ENCODE measurements around the gene MAT1A. TPM values are rescaled to one million over a fixed set of nuclear protein-coding genes. Genes with fewer than 3 reads are reported as not detected.
"Not testable (repeated sequence)": the region's sequence is repeated elsewhere in the genome, so short reads cannot be mapped to it uniquely, and the experiment has no call there.

The MAT1A gene
- total and polyA plus RNA-seq, 4 donors: 0.13 to 0.60 TPM; not detected in 2

DNA sequence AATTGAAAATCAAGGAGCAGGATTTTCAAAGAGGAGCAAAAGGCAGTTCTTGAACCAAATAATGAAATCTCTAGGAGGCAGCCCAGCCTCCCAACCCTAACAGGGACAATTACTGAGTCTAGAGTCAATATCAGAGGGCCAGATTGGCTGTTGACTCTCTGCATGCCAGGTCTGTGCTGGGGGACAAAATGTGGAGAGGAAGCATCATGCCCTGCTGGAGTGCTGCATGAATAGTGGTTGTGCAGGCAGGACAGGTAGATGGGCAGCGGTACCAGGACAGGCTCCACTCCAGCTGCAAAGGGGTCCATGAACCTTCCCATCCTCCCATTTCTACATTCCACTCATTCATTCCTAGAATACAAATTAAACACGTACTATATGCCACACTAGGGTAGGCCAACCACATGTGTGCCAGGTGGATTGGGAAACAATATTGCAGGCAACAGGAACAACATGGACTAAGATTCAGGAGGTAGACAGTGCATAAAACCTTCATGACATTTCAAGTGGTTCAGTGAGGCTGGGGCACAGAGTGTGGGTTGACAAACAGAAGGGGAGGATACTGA, 30.4 kb upstream of the MAT1A start:
- 87 to 90% methylated on average over 2 of the region's 2 CpGs for WGBS, 2 donors
- no peak overlapping the region for H3K27ac ChIP-seq (ENCODE audit: low read depth in 1 of 2, low read length in 2 of 2)
- ATAC-seq (ENCODE audit: low FRiP score): no peak
- H3K4me3 ChIP-seq (ENCODE audit: low read length in 2 of 2): no peak overlapping the region
- intact Hi-C loops (cut with DNase I): no loop called here
- H3K27me3 ChIP-seq (ENCODE audit: control insufficient read depth in 1 of 2, insufficient read depth in 2 of 2, low read length in 1 of 2): no peaks in the 10 kb centered on the region
- H3K9me3 ChIP-seq (ENCODE audit: control insufficient read depth, low read length): no peaks in the 10 kb centered on the region
- H3K4me1 ChIP-seq (ENCODE audit: control insufficient read depth in 1 of 2, insufficient read depth in 2 of 2, low read length in 2 of 2): no peaks in the 10 kb centered on the region
- H3K36me3 ChIP-seq (ENCODE audit: control insufficient read depth in 1 of 2, insufficient read depth in 2 of 2, low read length in 1 of 2): no peaks in the 10 kb centered on the region
- no peak for DNase-seq

DNA sequence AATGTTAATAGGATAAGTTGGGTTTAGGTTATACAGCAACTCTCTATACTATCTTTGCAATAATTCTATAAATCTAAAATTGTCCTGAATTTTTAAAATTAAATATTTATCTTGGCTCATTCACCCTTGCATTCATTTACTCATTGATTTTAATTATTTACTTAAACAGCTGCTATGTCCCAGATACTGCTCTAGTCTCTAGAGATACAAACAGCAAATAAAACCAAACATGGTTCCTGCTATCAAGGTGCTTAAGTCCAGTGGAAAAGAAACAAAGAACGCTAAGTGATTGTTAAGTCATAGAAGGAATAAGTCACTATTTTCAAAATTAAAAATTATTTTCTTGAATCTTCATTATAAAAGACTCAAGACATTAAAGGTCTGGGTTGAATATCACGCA, 29.9 kb upstream of the MAT1A start:
- ATAC-seq (ENCODE audit: low FRiP score) (no peak), DNase-seq (no peak)
- Histone ChIP-seq H3K27me3 (ENCODE audit: control insufficient read depth in 1 of 2, insufficient read depth in 2 of 2, low read length in 1 of 2) (no peaks in the 10 kb centered on the region), H3K4me3 (ENCODE audit: low read length in 2 of 2) (no peak overlapping the region), H3K9me3 (ENCODE audit: control insufficient read depth, low read length) (no peaks in the 10 kb centered on the region), H3K27ac (ENCODE audit: low read depth in 1 of 2, low read length in 2 of 2) (no peak overlapping the region), H3K36me3 (ENCODE audit: control insufficient read depth in 1 of 2, insufficient read depth in 2 of 2, low read length in 1 of 2) (no peaks in the 10 kb centered on the region), H3K4me1 (ENCODE audit: control insufficient read depth in 1 of 2, insufficient read depth in 2 of 2, low read length in 2 of 2) (no peaks in the 10 kb centered on the region)
- intact Hi-C loops (cut with DNase I): no loop called here
- WGBS, 2 donors: 89 to 92% methylated on average over 2 of the region's 2 CpGs

DNA sequence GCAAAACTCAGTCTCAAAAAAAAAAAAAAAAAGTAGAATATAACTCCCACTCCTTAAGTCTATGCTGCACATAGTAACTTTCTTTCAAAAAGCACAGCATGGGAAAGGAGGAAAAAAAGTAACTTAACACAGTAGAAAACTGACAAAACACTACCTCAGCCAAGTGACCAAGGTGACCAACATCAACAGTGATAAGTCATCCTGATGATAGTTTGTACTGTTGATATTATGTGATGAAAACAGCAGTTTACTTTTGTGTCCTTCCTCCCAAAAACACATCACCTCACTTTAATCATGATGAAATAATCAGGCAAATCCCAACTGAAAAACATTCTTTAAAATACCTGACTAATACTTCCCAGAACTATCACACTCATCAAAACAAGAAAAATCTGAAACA, 29.3 kb upstream of the MAT1A start:
- Histone ChIP-seq H3K36me3 (ENCODE audit: control insufficient read depth in 1 of 2, insufficient read depth in 2 of 2, low read length in 1 of 2) (no peaks in the 10 kb centered on the region), H3K9me3 (ENCODE audit: control insufficient read depth, low read length) (no peaks in the 10 kb centered on the region), H3K27ac (ENCODE audit: low read depth in 1 of 2, low read length in 2 of 2) (no peak overlapping the region), H3K27me3 (ENCODE audit: control insufficient read depth in 1 of 2, insufficient read depth in 2 of 2, low read length in 1 of 2) (no peaks in the 10 kb centered on the region), H3K4me3 (ENCODE audit: low read length in 2 of 2) (no peak overlapping the region), H3K4me1 (ENCODE audit: control insufficient read depth in 1 of 2, insufficient read depth in 2 of 2, low read length in 2 of 2) (no peaks in the 10 kb centered on the region)
- intact Hi-C loops (cut with DNase I): no loop called here
- no peak for DNase-seq
- no peak for ATAC-seq (ENCODE audit: low FRiP score)

DNA sequence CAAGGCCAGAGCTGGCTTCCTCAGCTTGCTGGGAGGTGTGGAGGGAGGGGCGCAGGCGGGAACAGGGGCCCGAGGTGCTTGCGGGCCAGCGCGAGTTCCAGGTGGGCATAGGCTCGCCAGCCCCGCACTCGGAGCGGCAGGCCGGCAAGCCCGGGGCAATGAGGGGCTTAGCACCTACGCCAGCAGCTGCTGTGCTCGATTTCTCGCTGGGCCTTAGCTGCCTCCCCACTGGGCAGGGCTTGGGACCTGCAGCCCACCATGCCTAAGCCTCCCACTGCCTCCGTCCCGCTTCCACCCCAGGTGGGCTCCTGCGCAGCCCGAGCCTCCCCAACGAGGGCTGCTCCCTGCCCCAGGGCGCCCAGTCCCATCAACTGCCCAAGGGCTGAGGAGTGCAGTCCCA, 25.9 kb upstream of the MAT1A start:
- H3K36me3 ChIP-seq (ENCODE audit: control insufficient read depth in 1 of 2, insufficient read depth in 2 of 2, low read length in 1 of 2): no peaks in the 10 kb centered on the region
- 92 to 98% methylated on average over 21 of the region's 21 CpGs for WGBS, 2 donors
- no peaks in the 10 kb centered on the region for H3K9me3 ChIP-seq (ENCODE audit: control insufficient read depth, low read length)
- no peaks in the 10 kb centered on the region for H3K4me1 ChIP-seq (ENCODE audit: control insufficient read depth in 1 of 2, insufficient read depth in 2 of 2, low read length in 2 of 2)
- no peaks in the 10 kb centered on the region for H3K27me3 ChIP-seq (ENCODE audit: control insufficient read depth in 1 of 2, insufficient read depth in 2 of 2, low read length in 1 of 2)
- H3K27ac ChIP-seq (ENCODE audit: low read depth in 1 of 2, low read length in 2 of 2): no peak overlapping the region
- no peak for DNase-seq
- intact Hi-C loops (cut with DNase I): no loop called here
- no peak for ATAC-seq (ENCODE audit: low FRiP score)
- H3K4me3 ChIP-seq (ENCODE audit: low read length in 2 of 2): no peak overlapping the region

DNA sequence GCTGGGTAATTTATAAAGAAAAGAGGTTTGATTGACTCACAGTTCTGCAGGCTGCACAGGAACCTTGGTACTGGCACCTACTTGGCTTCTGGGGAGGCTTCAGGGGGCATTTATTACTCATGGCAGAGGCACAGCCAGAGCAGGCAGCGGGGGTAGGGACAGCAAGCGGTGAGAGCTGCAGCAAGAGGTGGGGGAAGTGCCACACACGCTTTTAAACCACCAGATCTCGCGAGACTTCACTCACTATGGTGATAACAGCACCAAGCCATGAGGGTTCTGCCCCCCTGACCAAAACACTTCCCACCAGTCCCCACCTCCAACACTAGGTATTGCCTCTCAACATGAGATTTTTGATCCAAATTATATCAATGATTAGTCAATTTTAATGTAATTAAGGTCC, 24.1 kb upstream of the MAT1A start:
- Histone ChIP-seq H3K4me3 (ENCODE audit: low read length in 2 of 2) (no peak overlapping the region), H3K4me1 (ENCODE audit: control insufficient read depth in 1 of 2, insufficient read depth in 2 of 2, low read length in 2 of 2) (no peaks in the 10 kb centered on the region), H3K27ac (ENCODE audit: low read depth in 1 of 2, low read length in 2 of 2) (no peak overlapping the region), H3K36me3 (ENCODE audit: control insufficient read depth in 1 of 2, insufficient read depth in 2 of 2, low read length in 1 of 2) (no peaks in the 10 kb centered on the region), H3K27me3 (ENCODE audit: control insufficient read depth in 1 of 2, insufficient read depth in 2 of 2, low read length in 1 of 2) (no peaks in the 10 kb centered on the region), H3K9me3 (ENCODE audit: control insufficient read depth, low read length) (no peaks in the 10 kb centered on the region)
- ATAC-seq (ENCODE audit: low FRiP score) (no peak), DNase-seq (no peak)
- intact Hi-C loops (cut with DNase I): no loop called here
- WGBS, 2 donors: 81 to 87% methylated on average over 5 of the region's 5 CpGs

DNA sequence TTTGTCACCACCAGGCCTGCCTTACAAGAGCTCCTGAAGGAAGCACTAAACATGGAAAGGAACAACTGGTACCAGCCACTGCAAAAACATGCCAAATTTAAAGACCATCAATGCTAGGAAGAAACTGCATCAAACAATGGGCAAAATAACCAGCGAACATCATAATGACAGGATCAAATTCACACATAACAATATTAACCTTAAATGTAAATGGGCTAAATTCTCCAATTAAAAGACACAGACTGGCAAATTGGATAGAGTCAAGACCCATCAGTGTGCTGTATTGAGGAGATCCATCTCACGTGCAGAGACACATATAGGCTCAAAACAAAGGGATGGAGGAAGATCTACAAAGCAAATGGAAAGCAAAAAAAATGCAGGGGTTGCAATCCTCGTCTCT, 16.5 kb upstream of the MAT1A start:
- 68 to 75% methylated on average over 3 of the region's 3 CpGs for WGBS, 2 donors
- DNase-seq; H3K27ac ChIP-seq (ENCODE audit: low read depth in 1 of 2, low read length in 2 of 2); H3K27me3 ChIP-seq (ENCODE audit: control insufficient read depth in 1 of 2, insufficient read depth in 2 of 2, low read length in 1 of 2); H3K4me3 ChIP-seq (ENCODE audit: low read length in 2 of 2); H3K36me3 ChIP-seq (ENCODE audit: control insufficient read depth in 1 of 2, insufficient read depth in 2 of 2, low read length in 1 of 2); ATAC-seq (ENCODE audit: low FRiP score); H3K9me3 ChIP-seq (ENCODE audit: control insufficient read depth, low read length); intact Hi-C loops (cut with DNase I); H3K4me1 ChIP-seq (ENCODE audit: control insufficient read depth in 1 of 2, insufficient read depth in 2 of 2, low read length in 2 of 2): not testable (repeated sequence)

DNA sequence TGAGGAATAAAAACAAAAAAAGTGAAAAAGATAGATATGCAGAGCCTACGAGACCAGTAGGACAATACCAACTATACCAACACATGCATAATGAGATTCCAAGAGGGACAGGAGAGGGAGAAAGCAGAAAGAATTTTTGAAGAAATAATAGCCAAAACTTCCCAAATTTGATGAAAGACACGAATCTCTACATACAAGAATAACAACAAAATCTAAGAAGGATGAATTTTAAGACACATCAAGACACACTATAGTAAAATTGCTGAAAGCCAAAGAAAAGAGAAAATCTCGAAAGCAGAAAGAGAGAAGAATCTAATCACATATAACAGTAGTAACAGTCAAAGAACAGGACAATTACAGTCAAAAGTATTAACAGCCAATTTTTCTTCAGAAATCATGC, 7.5 kb upstream of the MAT1A start:
- ATAC-seq (ENCODE audit: low FRiP score) (no peak), DNase-seq (no peak)
- Histone ChIP-seq H3K9me3 (ENCODE audit: control insufficient read depth, low read length) (peaks cover 4% of the 10 kb centered on the region), H3K4me3 (ENCODE audit: low read length in 2 of 2) (no peak overlapping the region), H3K4me1 (ENCODE audit: control insufficient read depth in 1 of 2, insufficient read depth in 2 of 2, low read length in 2 of 2) (no peaks in the 10 kb centered on the region), H3K27me3 (ENCODE audit: control insufficient read depth in 1 of 2, insufficient read depth in 2 of 2, low read length in 1 of 2) (no peaks in the 10 kb centered on the region), H3K36me3 (ENCODE audit: control insufficient read depth in 1 of 2, insufficient read depth in 2 of 2, low read length in 1 of 2) (no peaks in the 10 kb centered on the region), H3K27ac (ENCODE audit: low read depth in 1 of 2, low read length in 2 of 2) (no peak overlapping the region)
- intact Hi-C loops (cut with DNase I): no loop called here
- 74 to 76% methylated on average over 3 of the region's 3 CpGs for WGBS, 2 donors

DNA sequence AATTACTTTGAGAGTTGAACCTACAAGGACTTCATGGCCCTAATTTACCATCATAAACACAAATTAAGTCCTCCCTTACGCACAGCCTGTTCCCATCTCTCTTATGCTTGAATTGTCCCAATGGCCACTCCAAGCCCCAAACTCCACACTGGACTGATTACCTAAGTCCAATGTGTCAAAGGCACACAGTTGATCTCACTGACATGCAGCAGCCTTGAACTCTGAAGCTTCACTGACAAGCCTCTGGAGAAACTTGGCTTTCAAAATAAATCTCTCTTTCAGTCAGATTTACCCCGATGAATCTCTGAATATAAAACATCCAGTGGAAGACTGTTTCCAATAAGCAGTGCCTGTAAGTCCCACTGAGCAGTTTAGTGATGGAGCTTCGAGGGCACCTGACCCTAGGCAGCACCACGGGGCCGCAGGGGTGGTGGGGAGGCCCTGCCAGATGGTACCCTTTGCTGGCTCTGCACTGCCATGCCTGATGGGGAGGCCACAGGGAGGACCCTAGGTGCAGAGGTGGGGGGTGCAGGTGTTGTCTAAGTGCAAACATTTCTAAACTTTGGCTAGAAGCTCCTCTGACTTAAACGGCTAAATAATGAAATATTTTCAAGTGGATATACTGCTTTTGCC, 3.3 kb upstream of the MAT1A start:
- no peaks in the 10 kb centered on the region for H3K36me3 ChIP-seq (ENCODE audit: control insufficient read depth in 1 of 2, insufficient read depth in 2 of 2, low read length in 1 of 2)
- H3K4me3 ChIP-seq (ENCODE audit: low read length in 2 of 2): no peak overlapping the region
- WGBS, 2 donors: 85 to 86% methylated on average over 6 of the region's 6 CpGs
- no peaks in the 10 kb centered on the region for H3K4me1 ChIP-seq (ENCODE audit: control insufficient read depth in 1 of 2, insufficient read depth in 2 of 2, low read length in 2 of 2)
- intact Hi-C loops (cut with DNase I): no loop called here
- no peak for ATAC-seq (ENCODE audit: low FRiP score)
- H3K9me3 ChIP-seq (ENCODE audit: control insufficient read depth, low read length): peaks cover 4% of the 10 kb centered on the region
- H3K27ac ChIP-seq (ENCODE audit: low read depth in 1 of 2, low read length in 2 of 2): no peak overlapping the region
- peaks cover 0 to 1% of the 10 kb centered on the region in 2 donors for H3K27me3 ChIP-seq (ENCODE audit: control insufficient read depth in 1 of 2, insufficient read depth in 2 of 2, low read length in 1 of 2)
- DNase-seq: no peak

DNA sequence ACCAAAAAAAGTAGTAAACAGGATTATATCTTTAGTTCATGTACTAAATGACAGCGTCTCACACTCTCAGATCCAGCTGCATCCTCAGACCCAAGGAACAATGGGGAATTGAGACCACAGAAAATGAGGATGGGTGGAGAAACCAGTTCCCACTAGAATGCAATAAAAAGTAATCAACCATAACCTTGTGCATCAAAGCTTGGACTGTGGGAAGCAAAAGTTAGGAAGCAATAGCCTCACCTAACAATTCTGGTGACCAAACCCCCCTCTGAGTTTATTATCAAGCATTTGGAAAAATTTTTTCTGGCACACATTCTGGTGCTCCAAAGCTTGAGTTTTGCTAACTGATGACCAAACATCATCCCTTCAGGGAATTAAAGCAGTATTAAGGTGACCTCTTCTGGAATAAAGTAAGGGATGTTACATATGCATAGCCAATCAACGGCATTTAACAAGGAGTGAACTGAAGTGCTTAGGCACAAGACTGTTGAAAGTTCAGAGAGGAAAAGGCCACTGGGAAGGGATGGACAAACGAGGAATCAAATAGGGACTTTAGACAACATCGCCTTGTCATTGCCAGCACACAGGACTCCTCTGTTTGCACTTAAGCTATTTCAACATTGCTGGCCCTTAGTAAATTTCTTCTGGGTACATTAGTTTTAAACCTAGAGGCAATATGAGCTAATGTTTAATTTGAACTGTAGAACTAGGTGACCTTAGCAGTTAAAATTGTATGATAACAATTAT, 1.2 kb upstream of the MAT1A start:
- ATAC-seq (ENCODE audit: low FRiP score) (no peak), DNase-seq (no peak)
- H3K9me3 ChIP-seq (ENCODE audit: control insufficient read depth, low read length): no peaks in the 10 kb centered on the region
- intact Hi-C loops (cut with DNase I): no loop called here
- 74 to 75% methylated on average over 4 of the region's 4 CpGs for WGBS, 2 donors
- H3K27ac ChIP-seq (ENCODE audit: low read depth in 1 of 2, low read length in 2 of 2): no peak overlapping the region
- no peak overlapping the region for H3K4me3 ChIP-seq (ENCODE audit: low read length in 2 of 2)
- no peaks in the 10 kb centered on the region for H3K4me1 ChIP-seq (ENCODE audit: control insufficient read depth in 1 of 2, insufficient read depth in 2 of 2, low read length in 2 of 2)
- no peaks in the 10 kb centered on the region for H3K36me3 ChIP-seq (ENCODE audit: control insufficient read depth in 1 of 2, insufficient read depth in 2 of 2, low read length in 1 of 2)
- H3K27me3 ChIP-seq (ENCODE audit: control insufficient read depth in 1 of 2, insufficient read depth in 2 of 2, low read length in 1 of 2): peaks cover 0 to 1% of the 10 kb centered on the region in 2 donors

Data from aorta (tissue), 5 donors.